ENCODE measurements around the gene CDR2L.

Gene CDR2L

GRCh38 chr17:74987418-74987908 lies at the start of gene CDR2L:
Gene CDR2L, plus strand, starts transcription at chr17:74987632. Its CDS starts 412 bp downstream, at chr17:74988044.
- peak; percentile 96 for DNase-seq

GRCh38 chr17:74938194-74938950 lies 49.1 kb upstream of the CDR2L start:
- no peak for DNase-seq

DNA sequence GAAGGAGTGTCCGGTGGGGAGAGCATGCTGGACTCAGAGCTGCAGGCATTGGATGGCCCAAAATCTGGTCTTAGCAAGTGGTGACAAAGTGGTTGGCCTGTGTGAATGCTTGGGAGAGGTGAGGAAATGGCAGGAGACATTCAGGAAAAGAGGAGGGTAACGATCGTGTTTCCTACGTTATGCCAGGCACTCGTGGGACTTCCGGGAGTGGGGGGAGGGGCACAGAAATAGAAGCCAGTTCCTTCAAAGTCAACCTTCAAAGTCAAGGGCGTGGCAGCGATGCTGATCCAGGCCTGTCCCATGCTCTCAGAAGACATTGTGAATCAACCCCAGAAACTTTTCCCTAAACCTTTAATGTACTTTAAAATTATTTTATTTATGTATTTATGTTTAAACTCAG lies 47.9 kb upstream of the CDR2L start:
- DNase-seq = no peak

GRCh38 chr17:74941128-74941725 lies 46.2 kb upstream of the CDR2L start:
- no peak for DNase-seq

DNA sequence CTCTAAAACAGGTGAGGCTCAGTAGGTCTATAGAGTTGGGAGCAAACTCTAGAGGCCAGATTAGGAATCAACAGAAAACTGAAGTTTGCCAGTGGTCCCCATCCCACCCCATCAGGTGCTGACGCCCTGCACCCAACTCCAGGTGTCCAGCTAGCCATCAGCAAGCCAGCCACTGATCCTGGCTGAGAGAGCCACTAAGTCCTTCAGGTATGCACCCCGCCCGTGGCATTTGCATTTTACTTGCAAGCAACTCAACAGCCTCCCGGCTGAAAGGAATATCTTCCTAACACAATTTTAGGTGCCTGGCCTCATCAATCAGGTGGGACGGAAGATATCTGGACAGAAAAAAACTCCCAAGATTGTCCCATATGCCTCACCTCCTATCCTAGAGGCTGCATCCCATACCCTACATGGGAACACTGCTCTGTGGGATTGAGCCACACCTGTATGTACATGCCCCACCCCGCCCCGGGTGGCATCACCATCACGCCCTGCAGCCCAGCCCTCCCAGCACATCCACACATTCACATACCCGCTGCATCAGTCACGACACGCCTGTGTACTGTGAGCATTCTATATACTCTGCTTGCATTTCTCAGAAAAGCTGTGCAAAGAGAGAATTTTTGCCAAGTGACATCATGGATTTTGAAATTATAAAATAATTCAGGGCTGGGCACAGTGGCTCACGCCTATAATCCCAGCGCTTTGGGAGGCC lies 43.5 kb upstream of the CDR2L start:
- peak; percentile 26 for DNase-seq

DNA sequence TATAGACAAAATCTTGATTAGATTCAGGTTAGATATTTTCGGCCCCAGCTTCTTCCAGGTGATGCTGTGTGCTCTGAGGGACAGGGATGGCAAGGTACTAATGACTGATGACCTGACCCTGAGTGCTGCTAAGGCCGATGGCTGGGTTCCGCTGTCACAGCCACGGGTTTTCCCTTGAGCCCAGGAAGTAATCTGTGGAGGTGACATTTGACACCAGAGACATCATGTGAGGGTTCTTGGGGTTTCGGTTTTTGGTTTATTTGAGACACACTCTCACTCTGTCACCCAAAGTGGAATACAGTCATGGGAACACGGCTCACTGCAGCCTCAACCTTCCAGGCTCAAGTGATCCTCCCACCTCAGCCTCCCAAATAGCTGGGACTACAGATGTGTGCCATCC lies 41.9 kb upstream of the CDR2L start:
- no peak for DNase-seq

GRCh38 chr17:74946641-74947040 lies 40.8 kb upstream of the CDR2L start:
- DNase-seq = no peak

- no peak for DNase-seq
Observed at GRCh38 chr17:74947041-74947754, 40.2 kb upstream of the CDR2L start.

DNA sequence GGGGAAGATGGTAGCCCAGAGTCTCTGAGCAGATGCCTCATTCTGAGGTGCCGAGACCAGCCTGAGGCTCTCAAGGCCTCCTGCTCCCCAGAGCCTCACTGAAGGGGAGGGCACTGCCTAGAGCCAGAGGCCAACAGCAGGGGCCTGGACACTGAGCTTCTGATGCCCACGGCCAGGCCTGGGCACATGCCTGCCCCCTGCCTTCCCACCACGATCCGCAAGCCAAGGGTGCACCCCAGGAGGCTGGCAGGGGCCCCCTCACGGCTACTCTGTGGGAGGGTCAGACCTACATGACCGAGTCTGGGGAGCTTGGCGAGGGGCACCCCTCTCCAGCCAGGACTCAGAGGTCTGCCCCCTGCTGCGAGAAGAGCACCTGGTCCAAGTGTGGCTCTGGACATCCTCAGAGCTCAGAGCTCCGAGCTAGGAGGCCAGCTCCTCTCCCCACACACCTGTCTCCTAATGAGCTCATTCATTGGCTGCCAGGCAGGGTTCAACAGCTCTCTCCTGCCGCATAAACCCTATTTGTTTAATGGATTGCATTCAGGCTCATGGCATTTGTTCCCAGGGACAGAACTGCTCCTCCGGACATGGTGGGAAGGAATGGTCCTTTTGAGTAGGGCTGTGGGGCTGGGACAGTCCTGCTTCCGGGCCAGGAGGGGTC lies 37.8 kb upstream of the CDR2L start:
- peak; percentile 40 for DNase-seq

DNA sequence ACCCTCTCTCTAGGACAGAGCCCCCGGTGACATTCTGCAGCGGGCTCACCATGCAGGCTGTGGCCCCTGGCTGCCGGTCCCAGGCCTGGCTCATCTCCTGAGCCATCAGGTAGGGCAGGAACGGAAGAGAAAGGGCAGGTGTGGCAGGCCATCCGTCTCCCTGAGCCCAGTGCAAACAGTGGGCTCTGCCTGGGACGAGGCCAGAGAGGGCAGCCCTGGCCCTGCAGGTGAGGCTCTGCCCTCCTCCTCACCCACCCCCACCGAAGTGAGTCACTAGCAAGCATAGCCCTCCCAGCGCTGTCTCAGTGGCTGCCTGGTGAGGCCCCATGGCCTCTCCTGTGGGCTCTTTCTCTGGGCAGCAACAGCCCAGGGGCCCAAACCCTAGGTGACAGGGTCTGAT lies 37.2 kb upstream of the CDR2L start:
- DNase-seq = peak; percentile 31

DNA sequence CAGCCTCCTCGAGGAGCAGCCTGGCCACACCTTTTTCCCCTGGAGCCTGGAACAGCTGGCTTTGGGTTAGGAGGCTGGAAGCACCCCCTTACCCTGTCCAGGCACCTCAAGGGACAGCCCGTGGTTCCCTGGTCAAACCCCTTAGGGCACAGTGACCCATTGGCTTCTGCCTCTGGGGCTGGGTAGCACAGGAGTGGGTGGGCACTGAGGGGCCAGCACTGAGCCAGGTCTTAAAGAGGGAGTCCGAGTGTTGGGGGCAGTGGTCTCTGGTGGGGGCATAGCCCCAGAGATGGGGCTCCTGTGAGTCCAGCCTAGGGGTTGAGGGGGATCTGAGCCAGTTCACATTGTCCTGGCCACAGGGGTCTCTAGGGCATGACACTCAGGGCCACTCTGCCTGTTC lies 36.4 kb upstream of the CDR2L start:
- no peak for DNase-seq

DNA sequence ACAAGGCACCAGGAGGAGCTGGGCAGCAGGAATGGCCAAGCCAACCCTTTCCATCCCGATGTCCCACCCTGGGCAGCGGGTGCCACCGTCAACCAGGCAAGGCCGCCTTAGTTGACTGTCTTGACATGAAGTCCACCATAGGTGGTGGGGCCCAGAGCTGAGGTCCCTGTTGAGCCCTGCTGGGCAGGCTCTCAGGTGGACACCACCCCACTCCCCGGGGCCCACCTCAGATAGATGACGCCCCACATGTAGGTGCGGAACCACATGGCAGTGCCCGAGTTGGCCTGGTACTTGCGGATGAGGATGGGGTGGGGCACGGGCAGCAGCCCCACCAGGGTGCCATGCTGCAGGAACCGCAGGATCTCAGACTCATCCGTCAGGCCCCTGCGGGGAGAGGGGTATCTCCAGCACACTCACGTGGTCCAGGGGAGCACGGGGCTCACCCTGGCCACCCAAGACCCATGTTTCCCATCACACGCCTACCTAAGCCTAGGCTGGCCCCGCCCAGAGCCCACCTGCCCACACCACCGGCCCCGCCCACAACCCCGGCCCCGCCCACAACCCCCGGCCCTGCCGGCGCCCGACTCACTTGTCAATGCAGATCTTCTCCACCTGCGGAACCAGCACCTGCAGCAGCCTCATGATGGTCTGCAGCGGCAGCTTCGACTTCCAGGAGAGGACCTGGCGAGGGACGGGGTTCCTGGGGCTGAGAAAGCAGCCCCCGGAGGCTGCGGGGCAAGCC lies 35.6 kb upstream of the CDR2L start:
- no peak for DNase-seq

DNA sequence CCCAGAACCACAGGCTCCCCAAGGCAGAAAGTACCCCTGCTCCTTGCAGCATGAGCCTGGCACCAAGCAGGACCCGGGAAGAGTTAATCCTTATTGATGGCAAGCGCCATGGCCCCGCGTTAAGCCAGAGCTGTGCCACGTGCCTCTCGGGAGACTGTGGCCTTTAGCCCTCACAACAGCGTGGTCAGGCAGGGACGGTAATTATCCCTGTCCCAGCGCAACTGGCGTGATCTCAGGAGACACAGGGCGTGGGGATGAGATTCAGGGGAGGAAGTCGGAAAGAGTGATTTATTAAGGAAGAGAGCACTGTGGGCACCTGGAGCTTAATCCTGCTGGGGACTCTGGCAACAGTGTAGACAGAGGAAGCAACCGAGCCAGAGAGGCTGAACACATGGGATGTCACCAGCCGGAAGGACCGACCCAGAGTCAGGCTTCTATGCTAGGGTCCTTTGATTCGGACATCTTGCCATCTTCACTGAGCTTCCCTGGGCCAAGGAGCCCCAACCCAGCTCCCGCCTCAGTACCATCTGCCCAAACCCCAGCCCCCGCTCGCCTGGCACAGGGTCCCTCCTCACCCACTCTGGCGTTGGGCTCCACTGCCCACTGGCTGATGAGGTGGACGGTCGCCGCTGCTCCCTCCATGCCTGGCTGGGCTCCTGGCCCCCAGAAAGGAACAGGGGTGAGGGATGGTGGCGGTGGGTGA lies 34.9 kb upstream of the CDR2L start:
- no peak for DNase-seq

GRCh38 chr17:74953134-74953687 lies 34.2 kb upstream of the CDR2L start:
- no peak for DNase-seq

GRCh38 chr17:74954115-74954514 lies 33.3 kb upstream of the CDR2L start:
- peak; percentile 60 for DNase-seq

GRCh38 chr17:74954665-74955421 lies 32.6 kb upstream of the CDR2L start:
- no peak for DNase-seq

- no peak for DNase-seq
Observed at GRCh38 chr17:74956093-74956492, 31.3 kb upstream of the CDR2L start.

DNA sequence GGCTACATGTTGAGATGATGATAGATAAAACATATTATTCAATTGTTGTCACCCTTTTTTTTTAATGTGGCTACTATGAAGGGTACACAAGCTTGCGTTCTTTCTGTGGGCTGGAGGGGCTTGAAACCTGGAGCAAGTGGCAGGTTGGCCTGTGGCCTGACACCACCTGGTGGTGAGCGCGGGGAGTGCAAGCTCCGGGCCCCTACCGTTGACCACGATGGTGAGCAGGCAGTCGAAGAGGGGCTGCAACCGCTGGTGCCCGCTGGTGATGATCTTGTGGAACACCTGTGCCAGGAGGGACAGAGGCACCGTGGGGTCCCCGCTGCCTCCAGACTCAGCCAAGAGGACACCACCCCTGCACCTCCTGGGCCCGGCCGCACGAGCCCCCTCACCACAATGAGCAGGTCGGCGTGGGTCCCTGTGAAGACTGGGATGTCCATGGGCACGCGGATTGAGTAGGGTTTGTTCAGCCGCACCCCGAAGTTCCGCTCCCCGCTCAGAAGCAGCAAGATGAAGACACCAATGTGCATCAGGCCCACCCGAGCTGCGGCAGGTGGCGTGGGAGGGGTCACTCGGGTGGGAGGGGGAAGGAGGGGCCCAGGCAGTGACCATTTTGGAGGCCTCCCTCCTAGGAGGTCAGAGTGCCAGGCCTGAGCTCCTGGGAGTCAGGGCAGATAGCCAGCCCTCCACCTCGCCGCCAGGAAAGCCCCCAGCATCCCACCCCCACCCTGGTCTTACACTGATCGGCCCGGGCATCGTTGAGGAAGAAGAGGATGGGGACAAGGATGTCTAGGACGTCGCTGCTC lies 29.3 kb upstream of the CDR2L start:
- DNase-seq = peak; percentile 71

DNA sequence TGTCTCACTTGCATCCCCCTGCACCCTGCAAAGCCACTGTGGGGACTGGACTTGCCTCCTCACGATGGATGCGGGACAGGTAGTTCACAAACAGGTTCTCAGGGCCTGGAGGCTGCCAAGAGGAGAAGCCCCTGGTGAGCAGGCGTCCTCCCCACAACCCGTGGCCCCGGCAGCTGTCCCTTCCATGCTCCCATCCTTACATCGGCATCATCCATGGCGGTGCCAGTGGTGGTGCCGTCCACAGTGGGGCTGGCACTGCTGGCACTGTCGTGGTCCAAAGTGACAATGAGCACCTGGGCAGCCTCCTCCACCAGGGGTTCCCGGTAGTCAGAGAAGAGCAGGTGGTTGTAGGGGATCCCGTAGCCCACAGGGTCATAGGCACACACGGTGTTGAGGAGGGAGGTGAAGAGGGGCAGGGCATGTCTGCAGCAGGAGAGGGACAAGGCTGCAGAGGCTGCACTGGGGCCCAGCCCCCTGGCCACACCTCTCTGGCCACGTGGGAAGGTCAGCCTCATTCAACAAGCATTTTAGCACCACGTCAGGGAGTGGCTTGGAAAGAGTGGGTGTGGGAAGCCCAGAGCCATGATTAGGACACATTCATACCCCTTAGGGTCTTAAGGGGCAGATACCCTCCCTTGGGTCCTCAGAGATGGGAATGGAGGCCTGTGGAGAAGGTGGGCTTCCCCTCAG lies 27.5 kb upstream of the CDR2L start:
- no peak for DNase-seq

Measured in NCI-H69 (cell line).